SK-N-SH treated with all-trans-retinoic acid at 6 μM for 48 hours (cell line): ENCODE results near the gene EBF4.

Source experiments
- ARNTL ChIP-seq: fragments of 450-650 bp; formaldehyde crosslinking; IDR thresholded peaks from 2 replicates; pipeline ENCODE4 v1.5.0; 2020; ENCODE audit warnings: low read depth, mild to moderate bottlenecking, moderate library complexity, borderline replicate concordance
- CREB5 ChIP-seq: fragments of 250-450 bp; sonication (Bioruptor Pico); IDR thresholded peaks from 2 replicates; pipeline ENCODE4 v1.5.1; 2020; ENCODE audit warnings: low read depth, mild to moderate bottlenecking, moderate library complexity
- ESRRG ChIP-seq: fragments of 250-450 bp; sonication (Bioruptor Pico); IDR thresholded peaks from 2 replicates; pipeline ENCODE4 v1.6.1; 2021; ENCODE audit warnings: mild to moderate bottlenecking
- PATZ1 ChIP-seq: fragments of 250-450 bp; sonication (Bioruptor Pico); IDR thresholded peaks from 2 replicates; pipeline ENCODE4 v1.8.0; 2020; ENCODE audit warnings: mild to moderate bottlenecking, moderate library complexity, borderline replicate concordance
- POU6F1 ChIP-seq: fragments of 250-450 bp; sonication (Bioruptor Pico); IDR thresholded peaks from 2 replicates; pipeline ENCODE4 v1.8.0; 2021; ENCODE audit warnings: low read depth, mild to moderate bottlenecking, moderate library complexity, borderline replicate concordance
- TOX ChIP-seq: fragments of 250-450 bp; sonication (Bioruptor Pico); IDR thresholded peaks from 2 replicates; pipeline ENCODE4 v1.8.0; 2021; ENCODE audit warnings: mild to moderate bottlenecking, moderate library complexity, borderline replicate concordance
- TSHZ2 ChIP-seq: fragments of 250-450 bp; sonication (Bioruptor Pico); IDR thresholded peaks from 2 replicates; pipeline ENCODE4 v1.5.0; 2020; ENCODE audit warnings: mild to moderate bottlenecking, moderate library complexity
- ZFP3 ChIP-seq: fragments of 250-450 bp; sonication (Bioruptor Pico); IDR thresholded peaks from 2 replicates; pipeline ENCODE4 v1.5.0; 2020; ENCODE audit warnings: mild to moderate bottlenecking, moderate library complexity
- ZNF565 ChIP-seq: fragments of 450-650 bp; formaldehyde crosslinking; conservative IDR thresholded peaks from 2 replicates; pipeline ENCODE4 v1.5.0; 2020; ENCODE audit warnings: low read depth, mild to moderate bottlenecking, moderate library complexity
- ZNF70 ChIP-seq: fragments of 450-650 bp; formaldehyde crosslinking; IDR thresholded peaks from 2 replicates; pipeline ENCODE4 v1.5.0; 2020; ENCODE audit warnings: mild to moderate bottlenecking, moderate library complexity
- ZNF8 ChIP-seq: fragments of 450-650 bp; formaldehyde crosslinking; IDR thresholded peaks from 2 replicates; pipeline ENCODE4 v1.5.0; 2020; ENCODE audit warnings: mild to moderate bottlenecking, moderate library complexity

- no peak for TF ChIP-seq TSHZ2 (CRISPR knock-in tag)
- no peak for TF ChIP-seq PATZ1 (CRISPR knock-in tag)
- TF ChIP-seq ZNF70 (CRISPR knock-in tag) = no peak
- TF ChIP-seq TOX (CRISPR knock-in tag) = no peak
- no peak for TF ChIP-seq CREB5 (CRISPR knock-in tag)
- TF ChIP-seq ARNTL (CRISPR knock-in tag) = no peak
- no peak for TF ChIP-seq POU6F1 (CRISPR knock-in tag)
- no peak for TF ChIP-seq ZNF8
- TF ChIP-seq ZFP3 (CRISPR knock-in tag) = no peak
- TF ChIP-seq ZNF565 (CRISPR knock-in tag) = no peak
- TF ChIP-seq ESRRG (CRISPR knock-in tag) = no peak
Observed at GRCh38 chr20:2657241-2657640, 35.3 kb upstream of the EBF4 start.
